Stimulated activated memory B cell treated with anti-CD40 and anti-IgM and Interleukin-4, amounts not matched to agents 10 μg/mL and 1 μg/mL and 100 μg/mL, for 72 hours (primary cell): Measurements from ENCODE around the gene RPGRIP1L.

ENCODE experiments used
- ATAC-seq: fragments of 150-1000 bp; cut with Tn5 transposase; 2 replicates; pipeline ENCODE4 v1.10.0; 2021
- H3K27ac Mint-ChIP-seq: one replicate; pipeline ENCODE4 v1.8.0; 2022; ENCODE audit warnings: mild to moderate bottlenecking, mixed read lengths
- H3K27me3 Mint-ChIP-seq: one replicate; pipeline ENCODE4 v1.8.0; 2022; ENCODE audit warnings: mixed read lengths
- H3K36me3 Mint-ChIP-seq: one replicate; pipeline ENCODE4 v1.8.0; 2022; ENCODE audit warnings: mixed read lengths
- H3K4me1 Mint-ChIP-seq: one replicate; pipeline ENCODE4 v1.8.0; 2022; ENCODE audit warnings: mixed read lengths
- H3K4me3 Mint-ChIP-seq: one replicate; pipeline ENCODE4 v1.8.0; 2022; ENCODE audit warnings: mild to moderate bottlenecking, moderate library complexity, mixed read lengths
- H3K9me3 Mint-ChIP-seq: one replicate; pipeline ENCODE4 v1.8.0; 2022; ENCODE audit warnings: mixed read lengths

RPGRIP1L gene

GRCh38 chr16:53576904-53577303 lies 126.8 kb downstream of the RPGRIP1L start:
- Mint-ChIP-seq H3K27ac (no peak overlapping the region), H3K27me3 (no peaks in the 10 kb centered on the region), H3K4me3 (no peak overlapping the region), H3K36me3 (peaks cover under 1% of the 10 kb centered on the region), H3K9me3 (peaks cover 9% of the 10 kb centered on the region), H3K4me1 (no peaks in the 10 kb centered on the region)
- ATAC-seq, result no peak

- Mint-ChIP-seq H3K9me3 (peaks cover 15% of the 10 kb centered on the region), H3K27me3 (no peaks in the 10 kb centered on the region), H3K4me3 (no peak overlapping the region), H3K4me1 (no peaks in the 10 kb centered on the region), H3K27ac (no peak overlapping the region), H3K36me3 (peaks cover 7% of the 10 kb centered on the region)
- no peak for ATAC-seq
These were observed 127.4 kb downstream of the RPGRIP1L start for GRCh38 chr16:53576210-53576609.

GRCh38 chr16:53571763-53572162 lies 131.9 kb downstream of the RPGRIP1L start:
- no peak for ATAC-seq
- no peaks in the 10 kb centered on the region for H3K27me3 Mint-ChIP-seq
- H3K4me1 Mint-ChIP-seq, result no peaks in the 10 kb centered on the region
- no peak overlapping the region for H3K27ac Mint-ChIP-seq
- H3K36me3 Mint-ChIP-seq, result peaks cover 9% of the 10 kb centered on the region
- H3K4me3 Mint-ChIP-seq, result no peak overlapping the region
- peaks cover 19% of the 10 kb centered on the region for H3K9me3 Mint-ChIP-seq

- H3K36me3 Mint-ChIP-seq, result peaks cover 7% of the 10 kb centered on the region
- peaks cover 8% of the 10 kb centered on the region for H3K9me3 Mint-ChIP-seq
- no peaks in the 10 kb centered on the region for H3K27me3 Mint-ChIP-seq
- H3K4me1 Mint-ChIP-seq, result no peaks in the 10 kb centered on the region
- H3K4me3 Mint-ChIP-seq, result no peak overlapping the region
- no peak for ATAC-seq
- no peak overlapping the region for H3K27ac Mint-ChIP-seq
These were observed 137.0 kb downstream of the RPGRIP1L start for GRCh38 chr16:53566552-53567245.

GRCh38 chr16:53565296-53565863 lies 138.3 kb downstream of the RPGRIP1L start:
- no peaks in the 10 kb centered on the region for H3K9me3 Mint-ChIP-seq
- H3K36me3 Mint-ChIP-seq, result no peaks in the 10 kb centered on the region
- H3K27ac Mint-ChIP-seq, result no peak overlapping the region
- no peak for ATAC-seq
- no peak overlapping the region for H3K4me3 Mint-ChIP-seq
- H3K4me1 Mint-ChIP-seq, result no peaks in the 10 kb centered on the region
- no peaks in the 10 kb centered on the region for H3K27me3 Mint-ChIP-seq

- Mint-ChIP-seq H3K36me3 (no peaks in the 10 kb centered on the region), H3K27ac (no peak overlapping the region), H3K27me3 (no peaks in the 10 kb centered on the region), H3K4me1 (no peaks in the 10 kb centered on the region), H3K9me3 (no peaks in the 10 kb centered on the region), H3K4me3 (no peak overlapping the region)
- ATAC-seq, result no peak
These were observed 140.2 kb downstream of the RPGRIP1L start for GRCh38 chr16:53563426-53563825.

GRCh38 chr16:53561101-53561888 lies 142.4 kb downstream of the RPGRIP1L start:
- Mint-ChIP-seq H3K4me3 (no peak overlapping the region), H3K9me3 (no peaks in the 10 kb centered on the region), H3K4me1 (no peaks in the 10 kb centered on the region), H3K27ac (no peak overlapping the region), H3K36me3 (no peaks in the 10 kb centered on the region), H3K27me3 (no peaks in the 10 kb centered on the region)
- no peak for ATAC-seq

GRCh38 chr16:53559270-53559951 lies 144.2 kb downstream of the RPGRIP1L start:
- H3K27ac Mint-ChIP-seq, result no peak overlapping the region
- no peaks in the 10 kb centered on the region for H3K9me3 Mint-ChIP-seq
- H3K4me3 Mint-ChIP-seq, result no peak overlapping the region
- no peaks in the 10 kb centered on the region for H3K27me3 Mint-ChIP-seq
- no peaks in the 10 kb centered on the region for H3K4me1 Mint-ChIP-seq
- ATAC-seq, result no peak
- H3K36me3 Mint-ChIP-seq, result no peaks in the 10 kb centered on the region

GRCh38 chr16:53558710-53559109 lies 144.9 kb downstream of the RPGRIP1L start:
- no peaks in the 10 kb centered on the region for H3K9me3 Mint-ChIP-seq
- peaks cover 1% of the 10 kb centered on the region for H3K4me1 Mint-ChIP-seq
- H3K27me3 Mint-ChIP-seq, result peaks cover 2% of the 10 kb centered on the region
- ATAC-seq, result no peak
- no peak overlapping the region for H3K27ac Mint-ChIP-seq
- no peak overlapping the region for H3K4me3 Mint-ChIP-seq
- H3K36me3 Mint-ChIP-seq, result no peaks in the 10 kb centered on the region

- Mint-ChIP-seq H3K4me3 (no peak overlapping the region), H3K36me3 (no peaks in the 10 kb centered on the region), H3K27ac (no peak overlapping the region), H3K9me3 (no peaks in the 10 kb centered on the region), H3K4me1 (peaks cover 6% of the 10 kb centered on the region), H3K27me3 (peaks cover 15% of the 10 kb centered on the region)
- ATAC-seq, result no peak
These were observed 147.1 kb downstream of the RPGRIP1L start for GRCh38 chr16:53556521-53556920.

GRCh38 chr16:53549970-53550690 lies 153.5 kb downstream of the RPGRIP1L start:
- no peaks in the 10 kb centered on the region for H3K36me3 Mint-ChIP-seq
- no peaks in the 10 kb centered on the region for H3K9me3 Mint-ChIP-seq
- peaks cover 19% of the 10 kb centered on the region for H3K4me1 Mint-ChIP-seq
- H3K27ac Mint-ChIP-seq, result no peak overlapping the region
- H3K4me3 Mint-ChIP-seq, result peak overlapping the region; percentile 17
- H3K27me3 Mint-ChIP-seq, result peaks cover 36% of the 10 kb centered on the region
- peak; percentile 74 for ATAC-seq
